ENCODE data around the gene LTN1.

DNA sequence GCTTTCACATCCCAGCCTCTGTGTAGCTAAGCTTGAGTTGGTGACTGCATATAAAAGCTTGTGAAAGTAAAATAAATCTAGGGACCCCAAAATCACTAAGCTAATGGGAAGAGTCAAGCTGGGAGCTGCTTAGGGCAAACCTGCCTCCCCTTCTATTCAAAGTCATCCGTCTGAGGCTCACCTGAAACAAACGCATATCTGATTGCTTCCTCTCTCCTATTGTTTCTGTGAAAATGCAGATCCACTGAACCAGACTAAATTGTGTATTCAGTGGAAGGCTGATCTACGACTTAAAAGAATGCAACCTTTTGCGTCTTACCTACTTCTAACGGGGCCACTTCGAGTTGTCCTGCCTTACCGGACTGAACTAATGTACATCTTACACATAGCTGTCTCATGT lies 70.3 kb downstream of the LTN1 start:
- TF ChIP-seq POLR2A (IDR thresholded peaks at IDR 0.05; ENCODE audit: low read depth, low read length) (no peak), POU2F2 (IDR thresholded peaks at IDR 0.05; ENCODE audit: low read depth, low read length) (no peak), POLR2AphosphoS5 (IDR thresholded peaks at IDR 0.05; ENCODE audit: low read depth, low read length) (no peak), TAF1 (IDR thresholded peaks at IDR 0.05; ENCODE audit: low read depth, low read length) (no peak), PAX5 (IDR thresholded peaks at IDR 0.05; ENCODE audit: insufficient read depth, low read length, severe bottlenecking) (no peak), SPI1 (IDR thresholded peaks at IDR 0.05; ENCODE audit: low read depth, low read length) (no peak)

Data from GM12891 (cell line).